Prostate gland (tissue), 2 donors: ENCODE data around the gene ASCL5. TPM values are rescaled to one million over a fixed set of nuclear protein-coding genes. Genes with fewer than 3 reads are reported as not detected.

Experiments used
- DNase-seq: peaks from one replicate; pipeline ENCODE4 v3.0.0-alpha.2; 2019; ENCODE audit warnings: low spot score
- H3K27ac ChIP-seq, 2 donors: fragments of 200-600 bp; sonication (generic); 2 replicates each; pipeline ENCODE4 v1.5.1; 2017 to 2019
- H3K27me3 ChIP-seq: fragments of 200-600 bp; sonication (generic); replicated peaks from 2 replicates; pipeline ENCODE4 v1.5.1; 2019; ENCODE audit not compliant: insufficient read depth
- H3K36me3 ChIP-seq, 2 donors: fragments of 200-600 bp; sonication (generic); 1 replicate in 1 of 2; 2 replicates in 1 of 2; pipeline versions ENCODE4 v1.5.1 to v1.8.1; 2017 to 2019
- H3K4me1 ChIP-seq: fragments of 200-600 bp; sonication (generic); replicated peaks from 2 replicates; pipeline ENCODE4 v1.5.1; 2019
- H3K4me3 ChIP-seq, 2 donors: fragments of 200-600 bp; sonication (generic); 2 replicates each; pipeline ENCODE4 v1.5.1; 2017 to 2019
- H3K9me3 ChIP-seq: fragments of 200-600 bp; sonication (generic); 2 replicates; pipeline ENCODE4 v1.5.1; 2017
- POLR2A ChIP-seq: fragments of 450-650 bp; IDR thresholded peaks from one replicate; pipeline ENCODE4 v1.6.1; 2016; ENCODE audit warnings: antibody characterized with exemption, mild to moderate bottlenecking
- POLR2AphosphoS5 ChIP-seq: sonication (generic); formaldehyde crosslinking; IDR thresholded peaks from one replicate; pipeline ENCODE4 v1.6.1; 2017; ENCODE audit warnings: antibody characterized with exemption
- WGBS: methylation state at CpG from one replicate; pipeline ENCODE4 v1.1.5; 2018; 5-methylcytosine and 5-hydroxymethylcytosine counted together
- intact Hi-C: fragments of 100-400 bp; cut with DNase I; formaldehyde crosslinking; loops from one replicate; pipeline ENCODE4 v1.14.2; 2022
- total RNA-seq, 2 donors: library from RNA; depleted of rRNA; stranded (reverse); fragments of >200 nt; gene quantifications; one replicate each; pipeline ENCODE4 v1.1.0, GENCODE V29; 2016
- TF ChIP-seq, protein P1 (sequence below), 4 experiments: fragments of 200-600 bp in 2 of 4; fragments of 450-650 bp in 2 of 4; sonication (generic) in 2 of 4; IDR thresholded peaks; 1 replicate in 3 of 4; 2 replicates in 1 of 4; pipeline ENCODE4 v1.5.1; 2016 to 2019; ENCODE audit warnings: antibody characterized with exemption in 4 of 4, mild to moderate bottlenecking in 2 of 4, moderate library complexity in 2 of 4

ASCL5 gene
- total RNA-seq, 2 donors from 2014 or later, result not detected

DNA sequence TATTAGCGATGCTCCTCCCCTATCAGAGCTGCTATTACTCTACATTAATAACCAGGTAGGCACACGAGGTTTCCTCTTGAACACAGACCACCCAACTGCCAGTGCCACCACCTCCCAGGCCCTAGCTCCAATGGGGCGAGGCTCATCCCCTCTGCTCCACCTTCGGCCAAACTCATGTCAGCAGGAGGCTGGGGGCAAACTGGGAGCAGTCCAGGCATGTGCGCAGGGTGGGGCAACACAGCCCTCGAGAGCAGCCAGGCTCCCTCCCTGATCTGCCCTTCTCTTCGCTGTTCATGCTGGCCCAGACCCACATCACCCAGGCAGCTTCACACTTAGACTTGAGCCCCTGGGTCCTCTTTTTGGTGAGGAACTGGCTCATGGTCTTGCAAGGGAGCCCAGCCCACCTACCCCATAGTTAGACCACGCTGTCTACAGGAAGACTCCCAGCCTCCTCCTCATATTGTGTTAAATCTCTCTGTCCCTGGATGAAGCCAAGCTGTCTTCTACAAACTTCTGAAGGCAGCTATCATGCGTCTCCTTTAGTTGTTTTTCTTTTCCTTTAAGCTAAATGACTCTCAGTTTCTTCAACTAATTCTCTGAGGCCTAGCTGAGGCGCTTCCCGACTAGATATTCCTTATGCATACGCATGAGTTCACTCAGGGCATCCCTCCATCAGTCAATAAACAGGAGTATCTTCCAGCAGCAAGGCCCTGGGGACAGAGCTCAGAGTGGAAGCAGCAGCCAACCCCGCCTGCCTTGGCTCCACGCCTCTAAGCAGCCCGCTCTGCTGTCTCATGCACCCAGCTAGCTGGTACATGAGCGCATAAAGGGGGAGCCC, 15.2 kb upstream of the ASCL5 start:
- H3K27ac ChIP-seq, result no peak overlapping the region
- intact Hi-C loops, result no loop called here
- H3K4me3 ChIP-seq, result no peak overlapping the region
- H3K36me3 ChIP-seq, result peaks cover 2 to 30% of the 10 kb centered on the region in 2 donors
- no peaks in the 10 kb centered on the region for H3K27me3 ChIP-seq
- DNase-seq, result no peak
- no peaks in the 10 kb centered on the region for H3K4me1 ChIP-seq
- 85% methylated on average over 16 of the region's 16 CpGs for WGBS
- H3K9me3 ChIP-seq, result no peaks in the 10 kb centered on the region
- TF ChIP-seq POLR2AphosphoS5 (no peak), POLR2A (no peak)
- TF ChIP-seq, protein P1, sequence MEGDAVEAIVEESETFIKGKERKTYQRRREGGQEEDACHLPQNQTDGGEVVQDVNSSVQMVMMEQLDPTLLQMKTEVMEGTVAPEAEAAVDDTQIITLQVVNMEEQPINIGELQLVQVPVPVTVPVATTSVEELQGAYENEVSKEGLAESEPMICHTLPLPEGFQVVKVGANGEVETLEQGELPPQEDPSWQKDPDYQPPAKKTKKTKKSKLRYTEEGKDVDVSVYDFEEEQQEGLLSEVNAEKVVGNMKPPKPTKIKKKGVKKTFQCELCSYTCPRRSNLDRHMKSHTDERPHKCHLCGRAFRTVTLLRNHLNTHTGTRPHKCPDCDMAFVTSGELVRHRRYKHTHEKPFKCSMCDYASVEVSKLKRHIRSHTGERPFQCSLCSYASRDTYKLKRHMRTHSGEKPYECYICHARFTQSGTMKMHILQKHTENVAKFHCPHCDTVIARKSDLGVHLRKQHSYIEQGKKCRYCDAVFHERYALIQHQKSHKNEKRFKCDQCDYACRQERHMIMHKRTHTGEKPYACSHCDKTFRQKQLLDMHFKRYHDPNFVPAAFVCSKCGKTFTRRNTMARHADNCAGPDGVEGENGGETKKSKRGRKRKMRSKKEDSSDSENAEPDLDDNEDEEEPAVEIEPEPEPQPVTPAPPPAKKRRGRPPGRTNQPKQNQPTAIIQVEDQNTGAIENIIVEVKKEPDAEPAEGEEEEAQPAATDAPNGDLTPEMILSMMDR (IDR thresholded peaks at IDR 0.05), result no peak

DNA sequence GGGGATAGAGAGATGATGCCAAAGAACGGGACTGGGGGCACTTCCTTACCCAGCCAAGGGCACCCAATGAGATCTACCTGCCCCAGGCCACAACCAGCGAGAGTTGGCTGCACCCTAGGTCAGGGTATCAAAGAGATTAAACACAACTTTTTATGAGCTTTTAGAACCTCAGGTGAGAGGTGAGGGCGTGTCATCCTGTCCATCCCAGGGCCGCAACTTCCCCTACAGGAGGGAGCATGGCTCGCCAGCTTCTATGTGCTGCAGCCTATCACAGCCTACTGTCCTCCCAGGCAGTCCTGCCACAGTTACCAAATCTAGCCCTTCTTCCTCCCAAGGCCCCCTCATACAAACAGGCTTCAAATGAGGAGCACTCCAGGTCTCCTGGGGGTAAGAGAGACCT, 14.4 kb upstream of the ASCL5 start:
- intact Hi-C loops, result no loop called here
- no peak for DNase-seq
- 98% methylated on average over 5 of the region's 5 CpGs for WGBS

DNA sequence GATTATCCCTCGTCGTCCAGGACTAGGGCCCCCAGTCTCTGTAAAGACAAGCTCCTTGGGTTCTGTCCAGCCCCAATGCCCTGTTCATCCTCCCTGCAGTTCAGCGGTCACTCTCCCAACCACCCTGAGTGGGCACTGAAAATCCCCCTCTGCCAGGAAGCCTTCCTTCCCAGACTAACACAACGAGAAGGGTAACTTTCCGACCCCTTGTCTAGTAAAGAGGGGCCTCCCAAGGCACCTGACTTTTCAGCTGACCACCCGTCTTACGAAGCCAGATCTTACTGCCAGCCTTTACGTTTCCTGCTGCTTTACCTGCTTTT, 13.9 kb upstream of the ASCL5 start:
- H3K36me3 ChIP-seq, result peaks cover 2 to 24% of the 10 kb centered on the region in 2 donors
- intact Hi-C loops, result no loop called here
- no peak for DNase-seq

More for the DNA sequence above, 14.4 kb upstream of the ASCL5 start:
- TF ChIP-seq POLR2AphosphoS5 (no peak), POLR2A (no peak)
- TF ChIP-seq, protein P1 (IDR thresholded peaks at IDR 0.05), result no peak
- H3K27me3 ChIP-seq, result no peaks in the 10 kb centered on the region
- peaks cover 2 to 27% of the 10 kb centered on the region in 2 donors for H3K36me3 ChIP-seq
- no peak overlapping the region for H3K4me3 ChIP-seq
- no peaks in the 10 kb centered on the region for H3K4me1 ChIP-seq
- no peaks in the 10 kb centered on the region for H3K9me3 ChIP-seq
- no peak overlapping the region for H3K27ac ChIP-seq

GRCh38 chr1:201140235-201140940, 13.4 kb upstream of the ASCL5 start:
- Histone ChIP-seq H3K36me3 (peaks cover 2 to 21% of the 10 kb centered on the region in 2 donors), H3K4me3 (no peak overlapping the region), H3K27me3 (no peaks in the 10 kb centered on the region), H3K4me1 (no peaks in the 10 kb centered on the region), H3K27ac (no peak overlapping the region), H3K9me3 (no peaks in the 10 kb centered on the region)
- WGBS, result 76% methylated on average over 10 of the region's 10 CpGs
- DNase-seq, result no peak
- intact Hi-C loops, result no loop called here
- TF ChIP-seq, protein P1 (IDR thresholded peaks at IDR 0.05), result no peak
- TF ChIP-seq POLR2AphosphoS5 (no peak), POLR2A (no peak)

More for the DNA sequence above, 13.9 kb upstream of the ASCL5 start:
- Histone ChIP-seq H3K27ac (no peak overlapping the region), H3K27me3 (no peaks in the 10 kb centered on the region), H3K4me1 (no peaks in the 10 kb centered on the region), H3K9me3 (no peaks in the 10 kb centered on the region), H3K4me3 (no peak overlapping the region)
- TF ChIP-seq, protein P1 (IDR thresholded peaks at IDR 0.05), result no peak
- no peak for TF ChIP-seq POLR2AphosphoS5
- no peak for TF ChIP-seq POLR2A
- 85% methylated on average over 8 of the region's 8 CpGs for WGBS
